ENCODE measurements around the gene MBNL2.
"Not testable (repeated sequence)": the region's sequence is repeated elsewhere in the genome, so short reads cannot be mapped to it uniquely, and the experiment has no call there.

The MBNL2 gene, protein sequence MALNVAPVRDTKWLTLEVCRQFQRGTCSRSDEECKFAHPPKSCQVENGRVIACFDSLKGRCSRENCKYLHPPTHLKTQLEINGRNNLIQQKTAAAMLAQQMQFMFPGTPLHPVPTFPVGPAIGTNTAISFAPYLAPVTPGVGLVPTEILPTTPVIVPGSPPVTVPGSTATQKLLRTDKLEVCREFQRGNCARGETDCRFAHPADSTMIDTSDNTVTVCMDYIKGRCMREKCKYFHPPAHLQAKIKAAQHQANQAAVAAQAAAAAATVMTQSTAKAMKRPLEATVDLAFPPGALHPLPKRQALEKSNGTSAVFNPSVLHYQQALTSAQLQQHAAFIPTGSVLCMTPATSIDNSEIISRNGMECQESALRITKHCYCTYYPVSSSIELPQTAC

DNA sequence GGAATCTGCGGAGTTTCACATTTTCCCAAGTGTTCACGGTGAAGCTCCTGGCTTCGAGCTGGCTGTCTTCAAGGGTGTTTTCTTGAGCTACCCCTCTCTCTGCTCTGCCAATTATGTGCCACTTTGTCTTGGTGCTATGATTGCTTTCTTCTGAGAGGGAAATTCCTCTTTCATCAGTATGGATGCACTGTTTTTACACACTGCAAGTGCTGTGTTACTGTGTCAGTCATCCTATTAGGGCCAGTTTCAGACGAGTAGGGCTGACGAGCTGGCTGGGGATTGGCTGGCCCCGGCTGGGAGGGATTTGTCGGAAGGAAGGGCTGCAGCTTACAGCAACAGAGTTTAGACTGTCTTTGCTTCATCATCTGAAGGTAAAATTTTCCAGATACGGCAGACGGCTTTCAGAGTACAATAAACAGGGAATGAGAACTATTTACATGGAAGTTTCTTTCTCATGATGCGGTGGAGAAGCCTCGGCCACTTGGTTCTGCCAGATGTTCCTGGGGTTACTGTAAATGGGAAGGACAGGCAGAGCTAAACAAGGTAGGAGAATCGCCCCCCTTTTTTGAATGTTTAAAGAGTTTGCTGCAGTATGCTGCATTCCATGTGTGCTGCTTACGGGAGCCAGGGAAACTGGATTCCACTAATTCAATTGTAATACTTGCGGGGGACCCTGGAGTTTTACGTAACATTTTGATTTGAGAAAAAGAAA, at the start of gene MBNL2:
MBNL2 (plus strand) TSS at position 345 of the 712 bp plus-strand sequence. CDS start 53,903 bp downstream, outside the sequence.
- peak; percentile 73 for DNase-seq

DNA sequence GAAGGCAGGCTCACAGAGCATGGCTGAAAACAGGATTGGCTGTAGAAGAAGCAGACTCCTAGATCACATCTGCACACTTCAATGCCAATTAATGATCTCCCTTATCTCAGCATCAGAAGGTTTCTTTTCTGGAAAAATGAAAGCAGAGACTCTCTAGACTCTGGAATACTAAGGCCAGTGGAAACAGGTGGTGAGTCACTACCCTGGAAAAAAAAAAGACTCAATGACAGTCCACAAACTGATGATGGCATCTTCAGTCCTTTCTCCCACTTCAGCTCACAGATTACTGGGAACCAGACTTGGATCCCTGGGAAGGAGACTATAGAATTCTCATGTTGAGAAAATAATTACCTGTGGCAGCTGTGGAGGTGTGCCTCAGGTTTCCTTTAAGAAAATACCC, 47.5 kb upstream of the MBNL2 start:
- no peak for DNase-seq

DNA sequence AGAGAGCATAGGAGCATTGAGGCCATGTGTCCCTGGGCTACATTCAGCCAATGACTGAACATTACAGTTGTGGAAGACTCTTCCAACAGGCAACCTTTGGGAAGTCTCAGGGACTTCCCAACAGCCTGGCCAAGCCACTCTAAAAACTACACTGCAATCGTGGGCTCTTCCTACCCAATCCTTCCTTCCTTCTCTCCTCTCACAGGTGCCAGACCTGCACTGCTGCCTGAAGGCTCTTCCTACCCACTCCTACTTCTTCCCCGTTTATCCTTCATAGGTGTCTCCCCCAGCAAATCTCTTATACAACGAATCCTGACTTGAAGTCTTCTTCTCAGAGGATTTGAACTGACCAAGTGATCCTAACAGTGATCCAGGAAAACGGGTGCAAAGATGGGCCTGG, 47.1 kb upstream of the MBNL2 start:
- DNase-seq, result no peak

DNA sequence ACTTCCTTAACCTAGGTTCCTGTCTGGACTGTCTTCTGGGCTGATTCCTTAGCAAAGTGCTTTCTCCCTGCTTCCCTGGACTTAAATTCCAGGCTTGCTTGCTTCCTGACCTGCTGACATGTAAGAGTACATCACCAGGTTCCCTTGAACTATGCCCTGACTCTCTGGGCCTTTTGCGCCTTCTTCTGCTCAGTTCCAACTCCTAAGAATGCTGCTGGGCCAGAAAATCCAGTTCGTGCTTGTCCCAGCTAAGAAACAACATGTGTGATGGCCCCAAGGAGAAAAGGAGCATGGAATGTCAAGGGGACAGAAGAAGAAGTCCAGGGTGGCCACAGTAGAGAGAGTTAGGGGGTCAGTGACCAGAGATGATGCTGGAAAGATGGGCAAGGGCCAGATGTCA, 42.6 kb upstream of the MBNL2 start:
- no peak for DNase-seq

DNA sequence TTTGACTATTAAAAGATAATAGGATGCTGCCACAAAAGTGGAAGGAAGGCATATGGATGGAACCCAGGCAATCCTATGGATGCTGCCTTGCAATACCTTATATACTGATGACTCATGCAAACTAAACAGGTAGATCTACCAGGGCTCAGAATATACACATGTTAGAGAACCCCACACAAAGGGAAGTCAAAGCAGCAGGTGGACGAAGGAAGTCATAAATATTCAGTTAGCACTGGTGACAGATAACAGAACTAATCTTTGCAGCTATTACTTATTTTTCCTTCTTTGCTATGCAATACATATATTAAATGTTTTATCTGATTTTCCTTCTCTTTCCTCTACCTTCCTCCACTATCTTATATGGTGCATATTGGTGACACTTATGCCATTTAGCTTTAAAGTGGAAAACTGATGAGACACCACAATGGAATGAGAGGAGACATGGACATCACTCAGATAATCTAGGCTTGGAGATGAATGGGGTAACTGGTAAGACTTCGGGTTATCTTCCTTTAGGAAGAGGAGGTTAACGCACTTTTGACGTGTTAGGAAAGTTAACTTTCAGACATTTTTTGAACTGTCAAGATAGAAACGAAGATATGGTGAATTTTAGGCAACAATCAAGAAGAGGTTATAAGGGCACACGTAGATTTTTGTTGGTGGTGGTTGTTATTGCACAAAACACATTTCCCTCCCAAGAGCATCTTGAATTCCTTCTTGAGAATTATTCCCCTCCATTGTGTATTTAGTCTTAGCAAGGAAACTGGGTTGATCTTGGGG, 39.8 kb upstream of the MBNL2 start:
- no peak for DNase-seq

DNA sequence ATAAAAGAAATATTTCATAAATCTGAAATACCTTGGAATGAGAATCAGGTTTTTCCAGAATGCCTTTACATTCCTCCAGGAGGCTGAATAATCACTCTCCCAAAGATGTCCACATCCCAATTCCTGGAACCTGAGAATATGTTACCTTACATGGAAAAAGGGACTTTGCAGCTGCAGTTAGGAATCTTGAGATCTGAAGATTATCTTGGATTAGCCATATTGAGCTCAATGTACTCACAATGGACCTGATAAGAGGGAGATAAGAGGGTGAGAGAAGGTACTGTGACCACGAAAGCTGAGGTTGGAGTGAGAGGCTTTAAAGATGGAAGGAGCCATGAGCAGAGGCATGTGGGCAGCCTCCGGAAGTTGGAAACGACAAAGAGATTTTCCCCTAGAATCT, 36.8 kb upstream of the MBNL2 start:
- DNase-seq, result no peak

DNA sequence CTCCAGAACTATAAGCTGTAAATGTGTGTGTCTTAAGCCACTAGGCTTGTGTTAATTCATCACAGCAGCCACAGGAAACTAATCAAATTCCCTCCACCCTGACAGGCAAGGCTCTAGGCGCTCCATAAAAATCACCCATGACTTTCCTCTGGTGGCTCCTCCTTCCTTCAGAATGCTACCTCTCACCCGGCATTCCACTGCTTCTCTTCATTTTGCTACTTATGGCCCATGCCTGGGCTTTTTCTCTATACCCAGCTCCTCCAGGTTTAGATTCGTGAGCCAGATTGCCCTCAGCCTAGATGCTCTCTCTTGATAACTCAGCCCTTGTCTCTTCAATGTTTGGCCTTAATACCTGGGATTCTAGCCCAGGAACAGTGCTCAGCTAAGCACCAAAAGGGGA, 36.4 kb upstream of the MBNL2 start:
- no peak for DNase-seq

DNA sequence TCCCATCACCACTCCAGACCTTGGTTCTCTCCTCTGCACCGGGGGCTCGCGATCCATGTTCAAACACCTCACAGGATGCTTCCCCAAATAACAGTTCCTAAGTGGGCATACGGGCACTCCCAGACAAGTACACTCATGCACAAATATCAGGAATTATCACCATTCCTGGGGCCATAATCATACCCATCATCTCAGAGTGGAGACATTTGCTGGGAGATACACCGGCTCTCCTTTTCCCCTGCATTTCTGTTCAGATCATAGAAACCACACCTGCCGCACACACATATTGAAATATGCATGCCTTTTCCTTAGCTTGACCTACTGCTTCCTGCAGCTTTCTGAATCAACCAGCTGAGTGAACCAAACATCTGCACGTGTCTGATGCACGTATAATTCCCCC, 33.9 kb upstream of the MBNL2 start:
- no peak for DNase-seq

DNA sequence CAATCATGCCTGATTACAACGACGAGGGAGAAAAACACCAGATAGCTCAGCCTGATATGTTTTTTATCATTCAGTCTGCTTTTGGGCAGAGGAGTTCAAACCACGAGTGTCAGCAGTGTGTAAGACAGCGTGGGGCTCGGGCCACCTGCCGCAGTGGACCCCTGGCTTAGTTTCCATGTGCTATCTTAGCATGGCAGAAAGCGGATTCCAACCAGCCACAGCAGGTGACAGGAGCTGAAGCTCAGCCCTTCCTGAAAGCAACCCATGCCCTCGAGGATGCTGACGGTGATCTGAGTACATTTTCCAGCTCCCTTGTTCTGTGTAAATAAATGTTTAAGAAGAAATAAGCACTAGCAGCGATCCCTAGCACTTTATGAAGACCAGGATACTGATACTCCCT, 32.2 kb upstream of the MBNL2 start:
- DNase-seq, result no peak

DNA sequence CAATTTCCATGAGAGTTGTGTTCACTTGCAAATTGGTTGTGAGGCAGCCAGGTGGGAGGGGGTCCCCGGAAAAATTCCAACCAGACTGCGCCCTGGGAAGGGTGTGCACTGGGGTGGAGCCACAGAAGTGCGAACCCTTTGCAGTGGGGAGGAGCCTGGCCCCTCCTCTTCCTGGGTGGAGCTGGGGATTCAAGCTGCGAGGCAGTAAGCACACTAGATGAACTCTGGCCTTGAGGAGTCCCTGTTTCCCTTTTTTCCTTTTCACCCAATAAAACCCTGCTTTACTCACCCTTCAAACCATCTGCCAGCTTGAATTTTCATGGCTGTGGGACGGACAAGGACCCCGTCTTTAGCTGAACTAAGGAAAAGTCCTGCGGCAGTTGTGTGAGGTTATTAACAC, 31.0 kb upstream of the MBNL2 start:
- no peak for DNase-seq

DNA sequence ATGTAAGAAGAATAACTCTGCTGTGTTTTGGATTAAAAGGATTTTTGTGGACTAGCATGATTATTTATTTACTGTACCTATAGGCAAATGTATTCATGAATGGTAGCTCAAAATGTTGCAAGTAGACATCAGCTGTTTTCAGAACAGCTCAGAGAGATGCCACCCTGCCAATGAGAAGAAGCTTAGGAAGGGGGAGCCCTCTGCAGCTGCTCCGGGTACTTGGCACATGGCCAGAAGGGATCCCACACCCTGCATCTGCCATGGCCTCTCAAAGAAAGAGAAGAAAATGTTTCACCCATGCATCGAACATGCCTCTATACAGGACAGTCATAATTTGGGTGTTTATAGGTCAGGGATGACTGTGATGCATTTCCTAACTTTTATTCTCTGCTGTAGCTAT, 30.5 kb upstream of the MBNL2 start:
- DNase-seq, result no peak

DNA sequence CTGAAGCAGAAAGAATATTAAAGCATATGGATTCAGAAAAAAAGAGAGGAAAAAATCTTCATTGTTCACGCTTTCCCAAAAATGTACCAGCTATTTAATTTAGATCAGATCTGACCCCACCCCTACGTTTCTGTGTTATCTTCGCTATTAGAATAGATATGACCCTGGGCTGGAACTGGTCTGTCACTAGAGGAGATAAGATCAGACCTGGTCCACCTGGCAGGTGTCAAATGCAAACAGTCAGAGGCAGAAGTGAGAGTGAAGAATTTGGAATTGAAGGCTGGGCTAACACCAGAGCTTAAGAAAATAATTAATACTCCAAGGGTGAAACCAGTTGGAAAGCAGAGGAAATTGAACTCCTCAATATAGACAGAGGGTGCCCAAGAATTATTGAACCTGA, 30.0 kb upstream of the MBNL2 start:
- DNase-seq, result no peak

DNA sequence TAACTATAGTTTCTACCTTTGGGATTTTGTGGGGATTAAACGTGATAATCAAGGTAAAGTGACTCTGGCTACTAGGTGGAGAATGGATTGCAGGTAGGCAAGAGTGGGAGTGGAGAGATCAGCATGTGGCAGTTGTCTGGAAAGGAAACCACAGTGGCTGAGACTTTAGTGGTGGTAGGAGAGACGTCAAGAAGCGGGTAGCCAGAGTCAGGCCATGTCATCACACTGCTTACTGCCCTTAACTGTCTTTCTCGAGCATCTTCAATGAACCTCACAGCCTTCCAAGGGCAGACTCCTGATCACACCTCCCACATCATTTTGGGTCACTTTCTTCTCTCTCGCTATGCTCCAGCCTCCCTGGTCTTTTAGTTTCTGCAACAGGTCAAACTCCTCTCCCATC, 28.6 kb upstream of the MBNL2 start:
- no peak for DNase-seq

DNA sequence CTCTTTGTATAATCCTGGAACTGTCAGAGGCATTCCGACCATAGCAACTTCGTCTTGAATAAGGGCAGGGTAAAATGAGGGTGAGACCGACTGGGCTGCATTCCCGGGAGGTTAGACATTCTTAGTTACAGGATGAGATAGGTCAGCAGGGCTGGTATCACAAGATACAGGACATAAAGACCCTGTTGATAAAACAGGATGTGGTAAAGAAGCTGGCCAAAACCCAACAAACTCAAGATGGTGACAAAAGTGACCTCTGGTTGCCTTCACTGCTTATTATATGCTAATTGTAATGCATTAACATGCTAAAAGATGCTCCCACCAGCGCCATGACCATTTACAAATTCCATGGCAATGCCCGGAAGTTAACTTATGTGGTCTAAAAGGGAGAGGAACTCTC, 27.7 kb upstream of the MBNL2 start:
- DNase-seq, result no peak

DNA sequence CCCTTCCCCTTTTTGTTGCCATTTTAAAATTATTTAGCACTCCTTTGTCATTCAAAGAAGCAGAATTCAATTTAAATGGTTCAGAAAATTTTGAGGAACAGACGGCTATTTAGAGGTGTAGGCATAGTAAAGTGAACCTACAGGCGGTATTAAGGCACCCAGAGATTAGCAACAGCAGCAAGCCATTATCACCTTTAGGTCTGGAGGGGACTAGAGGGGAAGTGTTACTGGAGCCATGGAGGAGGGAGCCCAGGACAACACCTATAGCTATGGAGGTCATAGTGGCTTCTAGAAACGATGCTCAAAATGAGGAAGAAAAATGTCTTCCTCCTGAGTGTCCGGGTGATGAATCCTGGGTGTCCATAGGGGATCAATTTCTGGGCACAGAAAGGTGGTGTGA, 25.8 kb upstream of the MBNL2 start:
- no peak for DNase-seq

DNA sequence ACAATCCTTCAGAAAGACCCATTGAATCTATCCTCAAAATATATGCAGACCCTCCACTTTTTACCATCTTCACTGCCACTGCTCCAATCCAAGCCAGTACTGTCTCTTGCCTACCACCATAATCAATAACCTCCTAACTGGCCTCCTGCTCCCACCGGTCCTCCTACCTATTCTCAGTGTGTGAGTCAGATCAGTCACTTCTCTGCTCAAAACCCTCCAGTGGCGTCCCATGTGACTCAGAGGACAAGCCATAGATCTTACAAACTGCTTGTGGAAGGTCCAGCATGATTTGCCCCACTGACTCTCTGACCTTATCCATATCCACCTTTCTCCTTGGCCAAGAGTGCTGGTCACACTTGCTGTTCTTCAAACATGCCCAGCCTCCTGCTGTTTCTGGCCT, 23.4 kb upstream of the MBNL2 start:
- DNase-seq, result no peak

DNA sequence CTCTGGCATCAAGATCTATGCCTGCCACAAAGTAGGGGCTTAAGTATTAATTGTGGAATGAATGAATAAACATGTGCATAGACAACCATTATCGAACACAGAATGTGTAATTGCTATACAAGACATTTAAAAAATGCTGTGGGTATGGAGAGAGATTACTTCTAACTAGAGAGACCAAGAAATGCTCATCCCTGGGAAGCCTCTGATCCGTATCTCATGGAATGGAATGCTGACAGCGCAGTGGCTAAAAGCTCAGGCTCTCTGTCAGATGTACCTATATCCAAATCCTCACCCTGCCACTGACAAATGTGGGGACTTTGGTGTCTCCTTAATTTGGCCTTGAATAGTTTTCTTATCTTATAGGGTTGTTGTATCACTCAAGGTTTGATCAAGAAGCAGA, 22.7 kb upstream of the MBNL2 start:
- no peak for DNase-seq

DNA sequence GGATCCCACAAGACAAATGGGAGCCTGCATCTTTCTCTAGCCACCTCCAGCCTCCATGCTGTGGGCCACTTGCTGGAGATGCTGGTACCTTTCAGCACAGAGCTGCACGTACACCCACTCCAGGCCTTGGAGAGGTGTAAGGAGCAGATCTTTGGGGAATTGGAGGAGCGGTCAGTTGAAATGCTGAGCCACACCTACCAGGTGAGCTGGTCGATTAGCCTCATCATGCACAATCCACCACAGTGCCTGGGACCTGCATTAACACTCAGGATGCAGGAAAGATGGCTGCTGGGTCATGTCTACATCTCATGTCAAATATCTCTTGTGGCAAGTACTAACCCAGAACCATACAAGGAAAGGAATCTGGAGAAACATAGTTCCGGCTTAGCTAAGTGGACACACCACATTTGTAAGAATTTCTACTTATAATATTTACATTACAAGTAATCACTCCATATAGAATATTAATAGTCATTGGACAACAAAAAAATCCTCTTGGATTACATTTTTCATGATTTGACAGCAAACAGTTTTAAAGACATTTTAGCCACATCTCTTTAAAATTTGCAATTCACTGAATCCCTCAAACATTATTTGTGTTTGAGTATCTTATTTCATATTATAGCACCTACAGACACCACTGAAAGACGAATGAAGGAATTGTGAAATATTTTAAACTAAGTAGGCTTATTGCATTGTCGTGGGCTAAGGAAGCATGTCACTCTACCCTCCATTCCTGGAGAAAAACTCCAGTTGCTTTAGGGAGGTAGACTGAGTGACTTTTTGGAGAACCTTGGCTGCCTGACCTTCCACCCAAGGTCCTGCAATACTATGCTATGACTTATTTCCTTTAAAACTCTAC, 21.8 kb upstream of the MBNL2 start:
- DNase-seq, result no peak

DNA sequence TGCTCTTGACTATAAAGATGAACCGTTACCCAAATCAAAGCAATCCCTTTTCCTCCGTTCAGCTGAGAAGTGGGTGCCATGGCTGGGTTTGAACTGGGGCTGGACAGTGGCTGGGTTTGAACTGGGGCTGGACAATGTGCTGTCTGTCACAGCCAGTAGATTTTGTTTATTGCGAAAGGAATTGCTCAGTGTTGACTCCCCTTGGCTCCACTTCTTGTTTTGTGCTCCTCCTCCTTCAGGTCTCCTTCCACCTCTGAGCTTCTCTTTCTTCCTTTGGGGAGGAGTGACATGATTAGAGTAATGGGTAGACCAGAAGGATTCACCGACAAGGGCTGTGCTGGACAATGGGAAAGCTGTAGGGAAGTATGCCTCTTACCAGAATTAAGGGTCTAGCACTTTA, 19.4 kb upstream of the MBNL2 start:
- no peak for DNase-seq

DNA sequence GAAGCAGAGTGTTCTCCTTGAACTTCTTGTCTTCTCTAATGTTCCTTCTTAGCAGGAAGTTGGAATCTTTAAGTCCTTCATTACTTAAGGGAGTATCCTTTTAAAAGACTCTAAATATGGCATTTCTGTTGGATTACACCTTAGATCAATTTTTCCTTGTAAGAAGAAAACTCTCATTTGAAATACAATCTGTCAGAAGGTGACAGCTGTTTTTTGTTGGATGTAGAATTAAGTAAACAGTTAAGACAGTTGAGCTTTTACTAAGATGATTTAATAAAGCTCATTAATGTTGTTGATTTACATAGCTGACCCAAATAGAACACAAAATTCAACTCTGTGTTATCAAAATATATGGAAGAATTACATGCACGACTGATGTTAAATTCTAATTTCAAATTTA, 16.7 kb upstream of the MBNL2 start:
- no peak for DNase-seq

DNA sequence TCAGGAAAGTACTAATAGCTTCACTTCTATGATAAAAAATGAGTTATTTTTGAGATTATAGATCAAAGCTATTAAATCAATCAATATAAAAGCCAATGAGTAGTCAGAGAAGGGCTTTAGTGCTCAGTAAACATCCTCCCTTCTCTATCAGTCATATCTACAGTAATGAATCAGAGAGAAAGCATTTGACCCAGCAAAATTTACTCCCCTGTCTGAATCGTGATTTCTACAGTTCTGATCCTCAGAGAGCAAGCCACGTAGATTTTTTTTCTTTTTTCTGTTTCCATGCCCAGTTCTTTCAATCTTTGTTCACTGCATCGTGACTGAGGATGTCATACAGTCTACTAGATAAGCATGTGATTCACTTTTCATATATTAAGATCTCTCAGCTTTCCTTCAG, 16.2 kb upstream of the MBNL2 start:
- no peak for DNase-seq

DNA sequence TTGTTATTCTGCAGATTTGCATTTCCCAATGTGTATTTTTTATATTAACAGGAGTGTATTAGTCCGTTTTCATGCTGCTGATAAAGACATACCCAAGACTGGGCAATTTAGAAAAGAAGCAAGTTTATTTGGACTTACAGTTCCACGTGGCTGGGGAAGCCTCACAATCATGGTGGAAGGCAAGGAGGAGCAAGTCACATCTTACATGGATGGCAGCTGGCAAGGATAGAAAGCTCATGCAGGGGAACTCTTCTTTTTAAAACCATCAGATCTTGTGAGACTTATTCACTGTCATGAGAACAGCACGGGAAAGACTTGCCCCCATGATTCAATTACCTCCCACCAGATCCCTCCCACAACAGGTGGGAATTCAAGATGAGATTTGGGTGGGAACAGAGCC, 14.9 kb upstream of the MBNL2 start:
- DNase-seq, result not testable (repeated sequence)

DNA sequence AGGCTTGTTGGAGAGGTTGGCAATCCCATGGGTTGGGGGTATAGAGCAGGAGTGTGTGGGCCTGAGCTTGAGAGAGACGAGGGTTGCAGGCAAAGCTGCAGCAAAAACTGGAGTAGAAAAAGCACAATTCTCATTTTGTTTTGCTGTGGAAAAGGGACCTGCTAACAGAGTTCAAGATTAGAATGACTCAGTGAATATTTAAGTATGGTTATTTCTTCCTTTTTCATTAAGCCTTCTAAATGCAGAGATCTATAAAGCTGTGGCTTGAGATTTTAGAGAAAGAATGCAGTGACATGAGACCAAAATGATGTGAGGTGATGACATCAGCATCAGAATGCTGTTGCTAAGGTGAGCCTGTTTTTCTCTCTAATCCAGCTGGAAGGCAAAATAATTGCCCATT, 10.8 kb upstream of the MBNL2 start:
- DNase-seq, result no peak

Data from activated T-cell treated with anti-CD3 and anti-CD28 coated beads for 4 hours (primary cell).